ENCODE results near the gene TIAM1.

DNA sequence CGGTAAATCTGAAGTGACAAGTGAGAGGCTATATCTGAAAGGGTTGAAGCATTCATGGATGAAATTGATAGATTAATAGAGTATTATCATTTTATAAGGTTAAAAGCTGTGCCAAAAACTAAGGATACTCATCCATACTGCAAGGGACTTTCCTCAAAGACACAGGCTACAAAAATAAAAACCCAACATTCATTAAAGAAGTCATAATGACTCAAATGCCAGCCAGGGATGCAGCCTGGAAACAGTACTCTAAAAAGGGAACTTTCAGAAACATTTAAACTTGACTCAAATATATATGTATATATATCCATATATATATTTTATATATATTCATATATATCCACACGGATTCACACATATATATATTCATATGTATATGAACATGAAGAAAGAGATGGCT is 1.1 kb upstream of the TIAM1 start:
- TF ChIP-seq, protein P1, sequence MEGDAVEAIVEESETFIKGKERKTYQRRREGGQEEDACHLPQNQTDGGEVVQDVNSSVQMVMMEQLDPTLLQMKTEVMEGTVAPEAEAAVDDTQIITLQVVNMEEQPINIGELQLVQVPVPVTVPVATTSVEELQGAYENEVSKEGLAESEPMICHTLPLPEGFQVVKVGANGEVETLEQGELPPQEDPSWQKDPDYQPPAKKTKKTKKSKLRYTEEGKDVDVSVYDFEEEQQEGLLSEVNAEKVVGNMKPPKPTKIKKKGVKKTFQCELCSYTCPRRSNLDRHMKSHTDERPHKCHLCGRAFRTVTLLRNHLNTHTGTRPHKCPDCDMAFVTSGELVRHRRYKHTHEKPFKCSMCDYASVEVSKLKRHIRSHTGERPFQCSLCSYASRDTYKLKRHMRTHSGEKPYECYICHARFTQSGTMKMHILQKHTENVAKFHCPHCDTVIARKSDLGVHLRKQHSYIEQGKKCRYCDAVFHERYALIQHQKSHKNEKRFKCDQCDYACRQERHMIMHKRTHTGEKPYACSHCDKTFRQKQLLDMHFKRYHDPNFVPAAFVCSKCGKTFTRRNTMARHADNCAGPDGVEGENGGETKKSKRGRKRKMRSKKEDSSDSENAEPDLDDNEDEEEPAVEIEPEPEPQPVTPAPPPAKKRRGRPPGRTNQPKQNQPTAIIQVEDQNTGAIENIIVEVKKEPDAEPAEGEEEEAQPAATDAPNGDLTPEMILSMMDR (IDR thresholded peaks at IDR 0.05) = no peak
- no peak for TF ChIP-seq POLR2A (IDR thresholded peaks at IDR 0.05)

Measured in lower leg skin (tissue), 3 donors.